Stimulated activated CD8-positive, alpha-beta memory T cell treated with anti-CD3 and anti-CD28 coated beads, Interleukin-2, amount 100 ng/mL, for 48 hours (primary cell): ENCODE results near the gene CDC42SE1.
"Not testable (repeated sequence)": the region's sequence is repeated elsewhere in the genome, so short reads cannot be mapped to it uniquely, and the experiment has no call there.

Experiments
- DNase-seq, 2 donors: peaks; one replicate each; pipeline ENCODE4 v3.0.0-alpha.2; 2020; ENCODE audit warnings: low read depth in 2 of 2

CDC42SE1 gene, protein sequence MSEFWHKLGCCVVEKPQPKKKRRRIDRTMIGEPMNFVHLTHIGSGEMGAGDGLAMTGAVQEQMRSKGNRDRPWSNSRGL

DNA sequence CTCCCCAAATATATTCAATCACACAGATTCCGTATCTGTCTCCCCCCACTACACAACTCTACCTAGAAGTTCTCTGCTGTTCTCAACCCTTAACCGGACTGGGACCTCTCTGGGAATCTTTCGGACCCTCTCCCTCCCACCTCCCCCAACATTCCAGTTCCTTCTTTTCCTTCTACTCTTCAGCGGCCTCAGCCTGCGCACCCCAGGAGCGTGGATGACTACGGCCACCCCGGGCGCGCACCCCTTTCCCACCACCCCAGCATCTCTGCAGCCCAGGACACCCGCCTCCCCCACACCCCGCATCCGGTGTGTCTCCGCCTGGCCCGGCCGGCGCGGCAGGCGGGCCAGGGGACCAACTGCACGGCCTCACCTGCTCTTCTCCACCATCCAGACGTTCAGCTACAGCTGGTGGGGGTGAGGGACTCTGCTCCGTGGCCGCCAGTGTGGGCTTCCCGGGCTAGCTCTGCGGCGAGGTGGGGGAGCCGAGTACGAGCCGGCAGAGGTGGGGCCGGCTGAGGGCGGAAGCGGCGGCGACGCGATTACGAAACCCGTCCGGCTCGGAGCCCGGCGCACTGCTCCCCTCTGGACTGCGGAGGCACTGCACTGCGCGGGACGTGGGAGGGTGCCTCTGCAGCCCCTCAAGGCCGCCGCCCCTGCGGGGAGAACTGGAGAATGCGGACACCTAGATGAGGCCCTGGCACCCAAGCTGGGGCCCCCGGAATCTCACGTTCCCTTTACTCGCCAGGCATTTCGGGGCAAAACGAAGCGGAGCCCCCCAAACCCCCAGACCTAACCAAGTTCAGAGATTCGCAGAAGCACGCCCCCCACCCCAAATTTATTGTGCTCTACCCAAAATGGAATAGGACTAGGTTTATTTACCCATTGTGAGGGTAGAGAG lies at the start of gene CDC42SE1:
Gene CDC42SE1, minus strand, starts transcription at position 514 of the 898 bp plus-strand sequence. CDS start 3,892 bp downstream, outside the sequence.
- DNase-seq = peak; percentile 79 to 80

DNA sequence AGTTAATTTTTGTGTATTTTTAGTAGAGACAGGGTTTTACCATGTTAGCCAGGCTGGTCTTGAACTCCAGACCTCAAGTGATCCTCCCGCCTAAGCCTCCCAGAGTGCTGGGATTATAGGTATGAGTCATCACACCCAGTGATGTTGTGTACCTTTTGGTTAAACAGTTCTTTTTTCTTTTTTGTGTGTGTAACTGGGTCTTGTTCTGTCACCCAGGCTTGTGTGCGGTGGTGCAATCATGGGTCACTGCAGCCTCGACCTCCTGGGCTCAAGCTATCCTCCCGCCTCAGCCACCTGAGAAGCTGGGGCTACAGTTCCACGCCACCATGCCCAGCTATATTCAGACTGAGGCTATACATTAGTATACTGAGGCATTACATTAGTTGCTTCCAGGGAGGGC lies 48.9 kb upstream of the CDC42SE1 start:
- no peak for DNase-seq

DNA sequence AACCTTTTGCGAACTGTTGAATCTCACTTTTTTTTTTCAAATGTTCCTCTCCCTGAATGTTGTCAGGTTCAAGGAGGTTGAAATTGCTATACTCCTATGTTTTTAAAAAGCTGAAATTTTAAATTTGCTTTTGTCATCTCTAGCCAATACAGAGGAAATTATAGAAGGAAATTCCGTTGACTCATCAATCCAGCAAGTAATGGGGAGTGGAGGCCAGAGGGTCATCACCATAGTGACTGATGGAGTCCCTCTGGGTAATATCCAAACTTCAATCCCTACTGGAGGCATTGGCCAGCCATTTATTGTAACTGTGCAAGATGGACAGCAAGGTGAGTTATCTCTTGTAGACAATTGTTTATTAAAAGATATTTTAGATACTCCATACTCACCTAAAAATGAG lies 47.5 kb upstream of the CDC42SE1 start:
- DNase-seq = no peak

DNA sequence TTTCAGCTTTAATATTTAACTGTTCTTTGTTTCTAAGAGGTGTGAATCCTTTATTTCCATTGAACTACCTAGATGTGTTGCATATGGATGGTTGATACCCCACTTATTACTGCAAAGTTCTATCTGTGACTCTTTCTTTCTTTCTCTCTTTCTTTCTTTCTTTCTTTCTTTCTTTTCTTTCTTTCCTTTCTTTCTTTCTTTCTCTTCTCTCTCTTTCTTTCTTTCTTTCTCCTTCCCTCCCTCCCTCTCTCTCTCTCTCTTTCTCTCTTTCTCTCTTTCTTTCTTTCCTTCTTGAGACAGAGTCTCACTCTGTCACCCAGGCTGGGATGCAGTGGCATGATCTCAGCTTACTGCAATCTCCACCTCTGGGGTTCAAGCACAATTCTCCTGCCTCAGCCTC lies 45.2 kb upstream of the CDC42SE1 start:
- no peak for DNase-seq

DNA sequence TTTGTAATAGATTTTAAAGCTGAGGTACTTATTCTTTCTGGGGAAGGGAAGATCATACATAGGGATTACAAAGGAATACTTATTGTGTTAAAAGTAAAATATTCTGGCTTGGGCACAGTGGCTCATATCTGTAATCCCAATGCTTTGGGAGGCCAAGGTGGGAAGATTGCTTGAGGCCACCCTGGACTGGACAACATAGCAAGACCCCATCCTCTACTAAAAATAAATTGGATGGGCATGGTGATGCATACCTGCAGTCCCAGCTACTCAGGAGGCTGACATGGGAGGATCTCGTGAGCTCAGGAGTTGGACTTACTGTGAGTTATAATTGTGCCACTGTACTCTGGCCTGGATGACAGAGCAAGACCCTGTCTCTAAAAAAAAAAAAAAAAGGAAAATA lies 38.7 kb upstream of the CDC42SE1 start:
- no peak for DNase-seq

DNA sequence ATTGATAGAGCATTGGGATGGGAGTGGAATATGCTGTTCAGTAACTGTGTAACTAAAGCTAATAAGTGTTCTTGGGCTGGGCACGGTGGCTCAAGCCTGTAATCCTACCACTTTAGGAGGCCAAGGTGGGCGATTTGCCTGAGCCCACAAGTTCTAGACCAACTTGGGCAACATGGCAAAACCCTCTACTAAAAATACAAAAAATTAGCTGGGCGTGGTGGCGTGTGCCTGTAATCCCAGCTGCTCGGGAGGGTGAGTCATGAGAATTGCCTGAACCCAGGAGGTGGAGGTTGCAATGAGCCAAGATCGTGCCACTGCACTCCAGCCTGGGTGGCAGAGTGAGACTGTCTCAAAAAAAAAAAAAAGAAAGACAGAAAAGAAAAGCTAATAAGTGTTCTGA lies 38.0 kb upstream of the CDC42SE1 start:
- not testable (repeated sequence) for DNase-seq

DNA sequence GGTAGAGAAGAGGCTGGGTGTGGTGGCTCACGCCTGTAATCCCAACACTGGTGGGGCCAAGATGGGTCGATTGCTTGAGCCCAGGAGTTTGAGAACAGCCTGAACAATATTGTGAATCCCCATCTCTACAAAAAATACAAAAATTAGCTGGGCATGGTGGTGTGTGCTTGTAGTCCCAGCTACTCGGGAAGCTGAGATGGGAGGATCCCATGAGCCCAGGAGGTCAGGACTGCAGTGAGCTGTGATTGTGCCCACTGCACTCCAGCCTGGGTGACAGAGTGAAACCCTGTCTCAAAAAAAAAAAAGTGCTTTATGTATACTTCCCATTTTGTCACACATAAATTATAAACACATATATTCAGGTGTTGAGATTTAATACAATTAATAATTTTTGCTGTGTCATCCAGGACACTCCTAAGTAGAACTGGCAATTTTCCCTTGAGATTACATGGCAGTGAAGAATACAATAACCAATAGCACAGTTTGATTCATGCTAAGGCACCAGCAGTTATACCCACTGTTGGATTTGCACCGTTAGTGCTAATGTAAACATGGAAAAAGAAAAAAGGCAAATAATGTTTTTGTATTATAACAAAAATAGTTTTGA lies 26.6 kb upstream of the CDC42SE1 start:
- DNase-seq = no peak

DNA sequence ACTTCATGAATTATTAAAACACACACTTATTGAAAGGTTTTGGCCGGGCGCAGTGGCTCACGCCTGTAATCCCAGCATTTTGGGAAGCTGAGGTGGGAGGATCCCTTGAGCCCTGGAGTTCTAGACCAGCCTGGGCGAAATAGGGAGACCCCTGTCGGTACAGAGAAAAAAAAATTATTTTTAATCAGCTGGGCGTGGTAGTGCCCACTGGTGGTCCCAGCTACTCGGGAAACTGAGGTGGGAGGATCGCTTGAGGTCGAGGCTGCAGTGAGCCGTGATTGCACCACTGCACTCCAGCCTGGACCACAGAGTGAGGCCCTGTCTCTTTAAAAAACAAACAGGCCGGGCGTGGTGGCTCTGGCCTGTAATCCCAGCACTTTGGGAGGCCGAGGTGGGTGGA lies 12.8 kb upstream of the CDC42SE1 start:
- no peak for DNase-seq

DNA sequence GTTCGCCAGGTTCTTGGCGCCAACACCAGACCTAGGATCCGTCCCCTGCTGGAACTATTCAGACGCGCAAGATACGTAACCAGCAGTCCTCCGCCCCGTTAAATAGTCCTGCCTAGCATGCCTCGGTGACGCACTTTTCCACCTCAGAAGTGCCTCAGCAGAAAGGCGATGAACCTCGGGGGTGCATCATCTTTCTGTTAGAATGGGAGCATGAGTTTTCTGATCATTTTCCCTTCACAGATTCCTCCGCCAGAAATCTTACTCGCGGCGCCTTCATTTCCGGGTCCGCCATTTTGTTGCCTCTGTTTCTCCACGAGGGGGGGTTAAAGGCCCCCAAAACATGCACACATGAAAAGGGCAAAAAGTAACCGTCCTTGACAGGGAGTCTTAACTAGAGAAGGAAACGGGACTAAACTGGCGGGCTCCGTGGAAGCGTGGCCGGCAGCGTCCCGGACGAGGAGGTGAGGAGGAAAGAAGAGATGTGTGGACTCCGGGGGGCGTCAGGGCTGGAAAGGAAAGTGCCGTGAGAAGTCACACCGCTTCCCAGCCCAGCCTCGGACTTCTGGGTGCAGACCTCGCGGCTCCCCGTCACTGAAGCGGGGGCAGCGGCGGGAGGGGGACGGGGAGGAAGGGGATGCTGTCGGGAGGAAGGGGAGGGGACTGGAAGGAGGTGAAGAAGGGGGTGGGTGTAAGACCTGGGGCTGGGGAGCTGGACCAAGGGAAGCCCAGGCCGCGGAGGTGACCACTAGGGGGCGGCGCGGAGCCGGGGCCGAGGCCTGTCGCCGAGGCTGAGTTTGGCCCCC lies 11.3 kb upstream of the CDC42SE1 start, which contains the start of gene GABPB2:
Gene GABPB2, plus strand, starts transcription at position 288 of the 803 bp plus-strand sequence. CDS start 17,429 bp downstream, outside the sequence.
- DNase-seq = peak; percentile 84 to 87

DNA sequence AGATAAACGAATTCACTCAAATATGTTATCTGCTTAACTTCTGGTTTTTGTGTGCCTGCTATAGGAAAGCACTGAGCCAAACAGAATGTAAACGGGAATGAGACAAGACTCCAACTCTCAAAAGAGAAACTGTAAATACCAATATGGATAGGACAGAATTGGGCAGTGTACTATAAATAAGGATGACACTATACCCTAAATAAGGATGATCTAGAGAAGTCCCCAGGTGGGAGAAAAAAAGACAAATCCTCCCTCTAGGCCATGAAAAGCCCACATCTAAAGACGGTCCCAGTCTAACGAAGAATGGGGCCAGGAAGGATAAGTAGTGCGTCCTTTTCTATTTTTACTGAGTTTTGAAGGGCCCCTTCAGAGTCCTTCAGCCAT lies 9.7 kb upstream of the CDC42SE1 start:
- no peak for DNase-seq

DNA sequence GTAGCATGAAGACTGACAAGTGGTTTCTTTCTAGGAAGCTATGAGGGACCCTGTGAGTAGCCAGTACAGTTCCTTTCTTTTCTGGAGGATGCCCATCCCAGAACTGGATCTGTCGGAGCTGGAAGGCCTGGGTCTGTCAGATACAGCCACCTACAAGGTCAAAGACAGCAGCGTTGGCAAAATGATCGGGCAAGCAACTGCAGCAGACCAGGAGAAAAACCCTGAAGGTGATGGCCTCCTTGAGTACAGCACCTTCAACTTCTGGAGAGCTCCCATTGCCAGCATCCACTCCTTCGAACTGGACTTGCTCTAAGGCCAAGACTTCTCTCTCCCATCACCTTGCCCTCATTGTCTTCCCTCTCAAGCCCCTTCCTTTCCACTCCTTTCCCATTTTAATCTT lies 7.8 kb upstream of the CDC42SE1 start:
- DNase-seq = no peak

DNA sequence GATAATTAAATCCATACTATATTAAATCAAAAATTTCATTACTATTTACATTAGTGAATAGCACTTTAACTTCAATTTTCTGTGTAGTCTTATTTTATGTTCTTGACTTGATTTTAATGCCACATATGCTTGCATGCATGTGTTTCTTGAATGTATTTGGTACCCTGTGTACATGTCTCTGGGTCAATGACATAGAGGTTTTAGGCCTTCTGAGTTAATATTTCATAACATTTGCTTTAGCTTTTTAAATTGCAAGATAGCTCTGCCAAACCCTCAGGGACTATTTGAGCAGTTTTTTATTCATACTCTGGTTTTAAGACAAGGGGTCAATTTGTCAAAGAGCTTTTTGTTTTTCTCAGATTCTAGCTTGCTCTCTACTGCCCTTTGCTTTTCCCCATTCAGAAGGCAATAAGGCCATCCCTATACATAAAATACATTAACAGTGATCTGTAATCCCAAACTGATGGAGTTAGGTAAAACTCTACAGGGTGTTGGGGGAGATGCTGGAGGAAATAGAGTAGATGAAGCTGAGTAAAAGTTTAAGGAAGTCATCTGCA lies 5.7 kb upstream of the CDC42SE1 start:
- DNase-seq = no peak

DNA sequence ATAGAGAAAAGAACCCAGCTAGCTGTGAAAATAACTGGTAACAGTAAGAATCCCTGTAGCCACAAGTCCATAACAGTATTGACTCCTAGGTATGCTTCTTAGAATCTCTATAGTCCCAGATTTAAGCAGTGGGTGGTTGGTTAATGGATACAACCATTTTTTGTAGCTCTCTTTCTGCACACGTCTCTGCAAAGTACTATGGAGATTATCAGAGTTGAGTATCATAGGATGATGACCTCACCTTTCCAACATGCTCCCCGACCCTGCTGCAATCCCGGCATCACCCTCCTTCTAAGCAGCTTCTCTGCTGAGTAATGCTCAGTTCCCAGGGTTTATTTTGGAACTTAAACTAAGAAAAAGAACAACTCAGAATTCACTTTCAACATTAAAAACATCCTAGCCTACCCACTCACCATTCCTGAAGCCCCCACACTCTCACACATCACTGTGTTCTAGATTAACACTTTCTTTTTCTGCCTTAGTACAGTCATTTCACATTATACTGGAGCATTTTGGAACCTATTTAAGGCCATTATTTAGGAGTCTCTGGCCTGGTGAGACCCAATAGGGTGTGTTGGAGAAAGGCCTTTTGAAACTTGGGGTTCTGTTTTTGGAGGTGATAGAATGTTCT lies 3.4 kb upstream of the CDC42SE1 start:
- no peak for DNase-seq

DNA sequence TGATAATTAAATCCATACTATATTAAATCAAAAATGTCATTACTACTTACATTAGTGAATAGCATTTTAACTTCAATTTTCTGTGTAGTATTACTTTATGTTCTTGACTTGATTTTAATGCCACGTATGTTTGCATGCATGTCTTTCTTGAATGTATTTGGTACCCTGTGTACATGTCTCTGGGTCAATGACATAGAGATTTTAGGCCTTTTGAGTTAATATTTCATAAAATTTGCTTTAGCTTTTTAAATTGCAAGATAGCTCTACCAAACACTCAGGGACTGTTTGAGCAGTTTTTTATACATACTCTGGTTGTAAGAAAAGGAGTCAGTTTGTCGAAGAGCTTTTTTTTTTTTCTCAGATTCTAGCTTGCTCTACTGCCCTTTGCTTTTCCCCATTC lies 2.3 kb upstream of the CDC42SE1 start:
- no peak for DNase-seq

DNA sequence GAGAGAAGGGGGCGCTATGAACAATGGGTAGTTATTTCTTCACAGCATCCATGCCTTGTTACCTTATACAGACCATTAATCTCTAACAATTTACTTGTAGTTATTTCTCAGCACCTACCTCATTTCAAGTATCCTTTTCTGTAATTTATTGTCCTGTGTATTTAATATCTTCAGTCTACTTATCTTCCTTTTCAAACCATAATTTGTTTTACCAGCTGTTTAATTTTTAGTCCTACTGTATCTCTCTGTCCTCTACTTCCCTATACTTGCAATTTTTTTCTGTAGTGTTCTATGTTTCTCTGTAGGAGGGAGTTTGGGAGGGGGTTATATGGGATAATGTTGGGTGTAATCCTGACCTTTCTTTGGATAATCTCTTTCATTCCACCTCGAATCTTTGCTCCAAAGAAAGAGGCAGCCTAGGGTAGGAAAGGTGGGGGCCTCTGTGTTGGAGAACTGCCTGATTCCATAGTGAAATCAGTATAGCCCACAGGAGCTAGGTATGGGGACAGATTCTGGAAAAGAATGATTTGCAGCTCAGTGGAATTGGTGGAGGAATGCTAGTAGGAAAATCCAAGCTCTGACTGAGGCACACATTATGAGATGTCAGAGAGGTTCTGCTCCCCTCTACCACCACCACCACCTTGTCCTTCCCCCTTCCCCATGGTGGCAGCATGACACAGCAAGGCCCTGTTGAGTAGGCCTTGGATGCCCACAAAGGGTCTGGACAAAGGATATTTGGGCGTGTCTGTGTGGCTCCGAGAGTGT lies 1.4 kb upstream of the CDC42SE1 start:
- no peak for DNase-seq

DNA sequence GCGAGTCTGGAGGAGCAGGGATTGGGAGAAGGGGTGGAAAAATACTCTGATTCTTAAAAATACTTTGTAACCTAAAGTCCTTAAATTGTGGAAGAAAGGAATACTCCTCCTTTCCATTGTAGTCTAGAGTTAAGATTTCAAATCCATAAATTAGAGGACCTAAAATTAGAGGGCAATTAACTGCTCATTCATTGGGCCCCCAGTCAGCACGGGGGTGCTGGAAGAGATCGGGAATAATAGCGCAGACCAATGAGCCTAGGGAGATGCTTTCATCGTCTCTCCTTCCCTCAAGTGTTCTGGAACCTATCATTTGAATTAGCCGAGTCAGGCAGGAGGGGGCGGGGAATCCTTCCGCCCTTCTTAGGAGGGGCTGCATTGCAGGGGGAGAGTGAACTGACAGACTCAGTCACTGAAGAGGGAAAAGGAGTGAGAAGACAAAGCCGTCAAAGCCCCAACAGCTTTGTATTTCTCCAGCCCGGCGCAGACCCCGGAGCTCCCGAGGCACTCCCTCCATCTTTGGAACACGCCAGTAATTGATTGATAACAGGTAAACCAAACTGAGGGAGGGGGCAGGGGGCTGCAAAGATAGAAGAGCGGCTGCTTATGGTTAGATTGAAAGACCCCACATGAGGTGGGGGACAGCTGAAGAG lies 710 bp upstream of the CDC42SE1 start, which contains the start of gene MLLT11:
Gene MLLT11, plus strand, starts transcription at position 391 of the 650 bp plus-strand sequence. CDS start 6,828 bp downstream, outside the sequence.
- no peak for DNase-seq

DNA sequence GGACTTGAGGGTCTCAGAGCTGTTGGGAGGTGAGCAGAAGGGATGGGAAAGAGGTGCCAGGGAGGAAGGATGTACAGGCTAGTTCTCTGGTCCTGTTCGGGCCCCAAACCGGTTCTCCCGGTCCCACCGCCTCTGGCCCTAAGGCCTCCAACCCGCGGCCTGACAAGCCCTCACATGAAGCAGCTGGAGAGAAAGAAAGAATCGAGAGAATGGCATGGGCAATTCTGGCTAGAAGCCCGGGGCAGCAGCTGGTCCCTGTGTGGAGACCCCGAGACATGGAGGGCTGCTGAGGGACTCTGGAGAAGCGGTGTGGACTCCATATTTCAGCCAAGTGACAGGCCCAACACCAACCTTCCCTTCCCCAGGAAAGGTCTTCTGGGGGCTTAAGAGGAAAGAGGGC lies 730 bp downstream of the CDC42SE1 start:
- DNase-seq = no peak

DNA sequence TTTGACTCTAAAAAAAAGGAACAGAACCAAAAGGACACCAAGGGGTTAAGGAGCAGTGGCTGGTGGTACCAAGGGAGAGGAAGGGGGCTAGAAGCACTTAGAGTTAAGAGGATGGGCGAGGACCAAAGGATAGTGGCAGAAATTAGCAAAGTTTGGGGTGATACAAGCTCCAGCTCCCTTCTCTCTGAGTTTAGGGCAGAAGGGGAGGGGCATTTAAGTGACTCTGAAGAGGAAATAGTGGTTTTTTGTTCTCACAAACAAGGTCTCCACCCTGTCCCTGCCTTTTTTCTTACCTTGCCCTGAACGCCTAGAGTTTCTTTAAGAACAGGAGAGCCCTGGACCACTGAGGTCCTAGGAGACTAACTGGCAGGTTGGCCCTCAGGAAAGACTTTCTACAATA lies 3.3 kb downstream of the CDC42SE1 start:
- no peak for DNase-seq

DNA sequence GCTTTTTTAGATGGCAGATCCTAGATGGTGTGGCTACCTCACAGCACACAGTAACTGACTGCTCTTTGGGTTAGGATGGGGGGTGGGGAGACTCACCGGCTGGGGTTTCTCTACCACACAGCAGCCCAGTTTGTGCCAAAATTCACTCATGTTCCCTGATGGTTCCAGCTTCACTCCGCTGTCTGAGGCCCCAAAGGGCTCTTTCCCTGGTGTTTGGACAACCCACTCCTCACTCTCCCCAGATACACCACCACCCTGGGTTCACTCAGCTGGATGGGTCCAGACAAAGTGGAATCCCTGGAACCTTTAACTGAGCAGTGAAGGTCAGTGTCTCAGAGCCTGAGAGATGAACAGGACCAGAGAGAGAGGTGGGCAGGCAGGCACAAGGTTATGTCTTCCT lies 3.8 kb downstream of the CDC42SE1 start:
- DNase-seq = no peak

DNA sequence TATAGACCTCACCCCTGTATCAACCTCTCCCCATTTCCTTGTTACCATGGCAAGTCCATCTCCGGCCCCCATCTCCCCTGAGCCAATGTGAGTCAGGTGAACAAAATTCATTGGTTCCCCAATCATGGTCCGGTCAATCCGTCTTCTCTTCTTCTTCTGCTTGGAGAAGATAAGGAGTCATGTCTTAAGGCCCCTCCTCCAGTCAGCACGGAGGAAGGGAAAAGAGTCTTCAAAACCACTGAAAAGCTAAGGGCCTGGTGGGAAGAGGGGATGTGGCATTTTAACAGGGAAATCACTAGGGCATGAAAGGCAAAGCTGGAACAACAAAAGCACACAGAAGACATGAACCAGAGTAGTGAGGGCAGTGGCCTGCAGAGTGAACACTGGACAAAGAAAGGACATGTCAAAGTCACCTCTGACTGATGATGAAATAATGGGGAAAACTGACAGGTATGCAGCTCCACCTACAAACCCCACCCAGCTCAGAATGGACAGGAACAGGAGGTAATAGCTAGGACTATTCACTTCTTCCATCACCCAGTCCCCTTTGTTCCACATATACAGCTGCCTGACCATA lies 4.4 kb downstream of the CDC42SE1 start:
- no peak for DNase-seq
